Cardiac muscle cell (in vitro differentiated cells and primary cell): ENCODE results near the gene CCDC85A. TPM values are rescaled to one million over a fixed set of nuclear protein-coding genes. Genes with fewer than 3 reads are reported as not detected.

Experiments used
- DNase-seq, 2 donors: peaks; one replicate each; pipeline versions ENCODE4 v3.0.0 to v3.0.0-alpha.2; 2010 to 2017; ENCODE audit warnings: low read depth in 1 of 2, low spot score in 1 of 2
- H3K27ac ChIP-seq: fragments of 200-600 bp; sonication (generic); 2 replicates; pipeline ENCODE4 v1.5.1; 2016
- H3K27me3 ChIP-seq: fragments of 200-600 bp; sonication (generic); 2 replicates; pipeline ENCODE4 v1.6.0; 2016; ENCODE audit warnings: control low read depth
- H3K36me3 ChIP-seq: fragments of 200-600 bp; sonication (generic); 2 replicates; pipeline ENCODE4 v1.5.1; 2016; ENCODE audit warnings: control low read depth
- H3K4me1 ChIP-seq: fragments of 200-600 bp; sonication (generic); 2 replicates; pipeline ENCODE4 v1.8.1; 2017; ENCODE audit warnings: low read depth, mild to moderate bottlenecking, mixed run types
- H3K4me3 ChIP-seq: fragments of 200-600 bp; sonication (generic); 2 replicates; pipeline ENCODE4 v1.5.1; 2016; ENCODE audit warnings: mild to moderate bottlenecking
- H3K9me3 ChIP-seq: fragments of 200-600 bp; sonication (generic); 2 replicates; pipeline ENCODE4 v1.5.1; 2017; ENCODE audit warnings: low read depth, mild to moderate bottlenecking, control low read depth
- CTCF ChIP-seq: IDR thresholded peaks from 2 replicates; pipeline ENCODE4 v1.5.1; 2012; ENCODE audit warnings: low read depth, mild to moderate bottlenecking, low read length
- polyA plus RNA-seq: library from polyadenylated mRNA; unstranded; fragments of >200 nt; fragmentation: Nextera tagmentation; extraction: Ambion mirVana; gene quantifications from 2 replicates; pipeline ENCODE4 v1.2.1, GENCODE V29; 2016
- total RNA-seq: library from RNA; depleted of rRNA; stranded (reverse); fragments of >200 nt; gene quantifications from 2 replicates; pipeline ENCODE4 v1.2.3, GENCODE V29; 2016

Gene CCDC85A
- total and polyA plus RNA-seq, 2 experiments from 2014 or later: 3.9 to 8.1 TPM

GRCh38 chr2:56266761-56267414, 83.1 kb downstream of the CCDC85A start:
- Histone ChIP-seq H3K27me3 (no peaks in the 10 kb centered on the region), H3K4me3 (no peak overlapping the region), H3K4me1 (no peaks in the 10 kb centered on the region), H3K36me3 (no peaks in the 10 kb centered on the region), H3K27ac (no peak overlapping the region), H3K9me3 (no peaks in the 10 kb centered on the region)
- TF ChIP-seq CTCF: no peak
- DNase-seq: no peak

- H3K9me3 ChIP-seq: no peaks in the 10 kb centered on the region
- no peak overlapping the region for H3K4me3 ChIP-seq
- no peaks in the 10 kb centered on the region for H3K36me3 ChIP-seq
- no peak overlapping the region for H3K27ac ChIP-seq
- no peaks in the 10 kb centered on the region for H3K4me1 ChIP-seq
- no peak for DNase-seq
- no peak for TF ChIP-seq CTCF
- no peaks in the 10 kb centered on the region for H3K27me3 ChIP-seq
These were observed 83.6 kb downstream of the CCDC85A start for GRCh38 chr2:56267415-56267788.

- TF ChIP-seq CTCF: no peak
- H3K36me3 ChIP-seq: no peaks in the 10 kb centered on the region
- no peaks in the 10 kb centered on the region for H3K9me3 ChIP-seq
- no peak overlapping the region for H3K4me3 ChIP-seq
- H3K27me3 ChIP-seq: no peaks in the 10 kb centered on the region
- H3K27ac ChIP-seq: no peak overlapping the region
- no peaks in the 10 kb centered on the region for H3K4me1 ChIP-seq
- no peak for DNase-seq
These were observed 85.1 kb downstream of the CCDC85A start for GRCh38 chr2:56268856-56269255.

- no peaks in the 10 kb centered on the region for H3K27me3 ChIP-seq
- no peak for DNase-seq
- no peaks in the 10 kb centered on the region for H3K36me3 ChIP-seq
- no peak for TF ChIP-seq CTCF
- no peaks in the 10 kb centered on the region for H3K4me1 ChIP-seq
- no peak overlapping the region for H3K27ac ChIP-seq
- no peaks in the 10 kb centered on the region for H3K9me3 ChIP-seq
- H3K4me3 ChIP-seq: no peak overlapping the region
These were observed 87.5 kb downstream of the CCDC85A start for GRCh38 chr2:56271275-56271674.

- H3K27ac ChIP-seq: no peak overlapping the region
- H3K9me3 ChIP-seq: no peaks in the 10 kb centered on the region
- no peaks in the 10 kb centered on the region for H3K36me3 ChIP-seq
- DNase-seq: no peak
- peaks cover 5% of the 10 kb centered on the region for H3K4me1 ChIP-seq
- TF ChIP-seq CTCF: no peak
- H3K4me3 ChIP-seq: no peak overlapping the region
- H3K27me3 ChIP-seq: no peaks in the 10 kb centered on the region
These were observed 101.4 kb downstream of the CCDC85A start for GRCh38 chr2:56285224-56285623.
